ENCODE results near the gene KDM4E. TPM values are rescaled to one million over a fixed set of nuclear protein-coding genes. Genes with fewer than 3 reads are reported as not detected.
A peak's percentile ranks its signal among the peaks of the same experiment; 100 is the strongest.

The KDM4E gene
- total and polyA plus RNA-seq, 4 donors: not detected

DNA sequence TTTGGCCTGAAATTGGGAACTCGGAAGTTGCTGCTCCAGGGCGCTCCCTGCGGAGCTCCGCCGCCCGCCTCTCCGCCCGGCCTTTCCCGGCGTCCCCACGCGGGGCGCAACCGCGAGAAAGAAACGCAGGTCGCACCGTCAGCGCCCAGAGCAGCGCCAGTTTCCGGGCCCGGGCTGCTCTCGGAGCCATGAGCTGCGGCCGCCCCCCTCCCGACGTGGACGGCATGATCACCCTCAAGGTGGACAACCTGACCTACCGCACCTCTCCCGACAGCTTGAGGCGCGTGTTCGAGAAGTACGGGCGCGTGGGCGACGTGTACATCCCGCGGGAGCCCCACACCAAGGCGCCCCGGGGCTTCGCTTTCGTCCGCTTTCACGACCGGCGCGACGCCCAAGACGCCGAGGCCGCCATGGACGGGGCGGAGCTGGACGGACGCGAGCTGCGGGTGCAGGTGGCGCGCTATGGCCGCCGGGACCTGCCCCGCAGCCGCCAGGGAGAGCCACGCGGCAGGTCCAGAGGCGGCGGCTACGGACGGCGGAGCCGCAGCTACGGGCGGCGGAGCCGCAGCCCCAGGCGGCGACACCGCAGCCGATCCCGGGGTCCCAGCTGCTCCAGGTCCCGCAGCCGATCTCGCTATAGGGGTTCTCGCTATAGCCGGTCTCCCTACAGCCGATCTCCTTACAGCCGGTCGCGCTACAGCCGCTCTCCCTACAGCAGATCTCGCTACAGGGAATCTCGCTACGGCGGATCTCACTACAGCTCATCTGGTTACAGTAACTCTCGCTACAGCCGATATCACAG is 42.2 kb downstream of the KDM4E start:
- H3K27ac ChIP-seq (ENCODE audit: low read depth in 1 of 2, low read length in 2 of 2): peak overlapping the region; percentile 95 to 97

More for the DNA sequence above, 42.2 kb downstream of the KDM4E start:
- peaks cover 0 to 2% (median 0%) of the 10 kb centered on the region in 4 donors for H3K36me3 ChIP-seq (ENCODE audit: control insufficient read depth in 4 of 4, insufficient read depth in 3 of 4, low read depth in 1 of 4, low read length in 3 of 4)
- peak overlapping the region; percentile 91 to 98 (median 94) for H3K4me3 ChIP-seq (ENCODE audit: low read depth in 1 of 3, low read length in 3 of 3)
- no peak for TF ChIP-seq MAX (IDR thresholded peaks at IDR 0.05)
- TF ChIP-seq ZBTB33 (IDR thresholded peaks at IDR 0.05): no peak
- TF ChIP-seq, protein P1, sequence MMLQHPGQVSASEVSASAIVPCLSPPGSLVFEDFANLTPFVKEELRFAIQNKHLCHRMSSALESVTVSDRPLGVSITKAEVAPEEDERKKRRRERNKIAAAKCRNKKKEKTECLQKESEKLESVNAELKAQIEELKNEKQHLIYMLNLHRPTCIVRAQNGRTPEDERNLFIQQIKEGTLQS (IDR thresholded peaks at IDR 0.05): no peak
- TF ChIP-seq HNF4G (IDR thresholded peaks at IDR 0.05): no peak
- TF ChIP-seq SP1 (IDR thresholded peaks at IDR 0.05): peak; percentile 39
- TF ChIP-seq HNF4A (conservative IDR thresholded peaks at IDR 0.05): peak in 1 of 2 donors; percentile 18
- TF ChIP-seq NR2F2 (IDR thresholded peaks at IDR 0.05): no peak
- no peak for TF ChIP-seq RXRA (IDR thresholded peaks at IDR 0.05)
- no peak for TF ChIP-seq EGR1 (IDR thresholded peaks at IDR 0.05; ENCODE audit: low read depth in 2 of 2)
- peak; percentile 84 for TF ChIP-seq TAF1 (conservative IDR thresholded peaks at IDR 0.05)
- no peak for TF ChIP-seq FOXA1 (IDR thresholded peaks at IDR 0.05)
- TF ChIP-seq YY1 (IDR thresholded peaks at IDR 0.05): peak; percentile 95
- no peak for TF ChIP-seq JUND (IDR thresholded peaks at IDR 0.05)
- TF ChIP-seq FOXA2 (IDR thresholded peaks at IDR 0.05): no peak
- peak; percentile 31 to 49 for TF ChIP-seq RAD21 (IDR thresholded peaks at IDR 0.05)
- TF ChIP-seq, protein P2, sequence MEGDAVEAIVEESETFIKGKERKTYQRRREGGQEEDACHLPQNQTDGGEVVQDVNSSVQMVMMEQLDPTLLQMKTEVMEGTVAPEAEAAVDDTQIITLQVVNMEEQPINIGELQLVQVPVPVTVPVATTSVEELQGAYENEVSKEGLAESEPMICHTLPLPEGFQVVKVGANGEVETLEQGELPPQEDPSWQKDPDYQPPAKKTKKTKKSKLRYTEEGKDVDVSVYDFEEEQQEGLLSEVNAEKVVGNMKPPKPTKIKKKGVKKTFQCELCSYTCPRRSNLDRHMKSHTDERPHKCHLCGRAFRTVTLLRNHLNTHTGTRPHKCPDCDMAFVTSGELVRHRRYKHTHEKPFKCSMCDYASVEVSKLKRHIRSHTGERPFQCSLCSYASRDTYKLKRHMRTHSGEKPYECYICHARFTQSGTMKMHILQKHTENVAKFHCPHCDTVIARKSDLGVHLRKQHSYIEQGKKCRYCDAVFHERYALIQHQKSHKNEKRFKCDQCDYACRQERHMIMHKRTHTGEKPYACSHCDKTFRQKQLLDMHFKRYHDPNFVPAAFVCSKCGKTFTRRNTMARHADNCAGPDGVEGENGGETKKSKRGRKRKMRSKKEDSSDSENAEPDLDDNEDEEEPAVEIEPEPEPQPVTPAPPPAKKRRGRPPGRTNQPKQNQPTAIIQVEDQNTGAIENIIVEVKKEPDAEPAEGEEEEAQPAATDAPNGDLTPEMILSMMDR (IDR thresholded peaks at IDR 0.05; ENCODE audit: low read depth, low read length, missing input control): peak; percentile 47
- TF ChIP-seq GABPA (IDR thresholded peaks at IDR 0.05 in 1 of 2, conservative IDR thresholded peaks at IDR 0.05 in 1 of 2): no peak
- peak; percentile 79 for TF ChIP-seq REST (IDR thresholded peaks at IDR 0.05)
- no peaks in the 10 kb centered on the region for H3K27me3 ChIP-seq (ENCODE audit: control insufficient read depth in 4 of 4, insufficient read depth in 4 of 4, low read length in 3 of 4)
- peaks cover 0 to 18% (median 13%) of the 10 kb centered on the region in 4 donors for H3K4me1 ChIP-seq (ENCODE audit: control insufficient read depth in 4 of 4, insufficient read depth in 4 of 4, low read length in 3 of 4)
- DNase-seq (ENCODE audit: low spot score): peak; percentile 85
- WGBS: under 1% methylated on average over 98 of the region's 98 CpGs
- no peaks in the 10 kb centered on the region for H3K9me3 ChIP-seq (ENCODE audit: control insufficient read depth in 4 of 4, low read length in 3 of 4)
- H3K9ac ChIP-seq (ENCODE audit: low read depth in 1 of 2, low read length in 2 of 2): peak overlapping the region; percentile 95 to 96
